HUES6 (cell line): ENCODE measurements around the gene ABCG1.
A peak's percentile ranks its signal among the peaks of the same experiment; 100 is the strongest.
"Not testable (repeated sequence)": the region's sequence is repeated elsewhere in the genome, so short reads cannot be mapped to it uniquely, and the experiment has no call there.

Source experiments
- H3K27ac ChIP-seq: 2 replicates; pipeline ENCODE4 v1.7.0; 2013; ENCODE audit warnings: low read depth, mild to moderate bottlenecking, low read length, inconsistent platforms
- H3K27me3 ChIP-seq: 2 replicates; pipeline ENCODE4 v1.6.1; 2013; ENCODE audit warnings: low read length; ENCODE audit not compliant: control insufficient read depth, insufficient read depth
- H3K36me3 ChIP-seq: 2 replicates; pipeline ENCODE4 v1.6.1; 2013; ENCODE audit warnings: low read length; ENCODE audit not compliant: control insufficient read depth, insufficient read depth
- H3K4me1 ChIP-seq: 2 replicates; pipeline ENCODE4 v1.6.1; 2013; ENCODE audit warnings: low read length; ENCODE audit not compliant: control insufficient read depth, insufficient read depth
- H3K4me3 ChIP-seq: 2 replicates; pipeline ENCODE4 v1.5.1; 2013; ENCODE audit warnings: low read depth, low read length
- H3K9ac ChIP-seq: one replicate; pipeline ENCODE4 v1.6.1; 2013; ENCODE audit warnings: mild to moderate bottlenecking, low read length
- H3K9me3 ChIP-seq: 2 replicates; pipeline ENCODE4 v1.6.1; 2013; ENCODE audit warnings: low read depth, low read length; ENCODE audit not compliant: control insufficient read depth, insufficient read depth

Gene ABCG1

GRCh38 chr21:42218836-42219605 lies at the start of gene ABCG1:
Gene ABCG1 (plus strand): TSS chr21:42219140. CDS start chr21:42219263, 123 bp downstream.
- H3K36me3 ChIP-seq: no peaks in the 10 kb centered on the region
- peak within 1 kb of the TSS; percentile 71 for H3K4me3 ChIP-seq
- H3K9ac ChIP-seq: no peak within 1 kb of the TSS
- H3K27ac ChIP-seq: no peak within 1 kb of the TSS
- peaks cover 2% of the 10 kb centered on the region; the same call in 1 of the 2 replicates for H3K4me1 ChIP-seq
- peaks cover 24% of the 10 kb centered on the region for H3K9me3 ChIP-seq
- H3K27me3 ChIP-seq: peaks cover 87% of the 10 kb centered on the region

DNA sequence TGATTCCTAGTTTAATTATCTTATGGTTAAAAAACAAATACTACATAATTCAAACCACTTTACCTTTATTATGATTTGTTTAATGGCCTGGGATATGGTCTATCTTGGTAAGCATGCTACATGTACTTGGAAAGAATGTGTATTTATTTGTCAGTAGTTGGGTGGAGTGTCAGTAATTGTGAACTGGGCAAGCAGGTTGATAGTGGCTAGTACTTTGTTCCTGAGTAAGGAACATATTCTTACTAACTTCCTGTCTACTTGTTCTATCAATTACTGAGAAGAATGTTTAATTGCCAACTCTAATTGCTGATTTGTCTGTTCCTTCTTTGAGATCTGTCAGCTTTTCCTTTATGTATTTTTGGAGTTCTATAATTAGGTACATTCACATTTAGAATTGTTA lies 49.2 kb upstream of the ABCG1 start:
- Histone ChIP-seq H3K9me3 (peaks cover 4% of the 10 kb centered on the region; the same call in 1 of the 2 replicates), H3K4me1 (no peaks in the 10 kb centered on the region), H3K36me3 (no peaks in the 10 kb centered on the region), H3K9ac (no peak overlapping the region), H3K27me3 (no peaks in the 10 kb centered on the region), H3K27ac (no peak overlapping the region), H3K4me3 (no peak overlapping the region)

DNA sequence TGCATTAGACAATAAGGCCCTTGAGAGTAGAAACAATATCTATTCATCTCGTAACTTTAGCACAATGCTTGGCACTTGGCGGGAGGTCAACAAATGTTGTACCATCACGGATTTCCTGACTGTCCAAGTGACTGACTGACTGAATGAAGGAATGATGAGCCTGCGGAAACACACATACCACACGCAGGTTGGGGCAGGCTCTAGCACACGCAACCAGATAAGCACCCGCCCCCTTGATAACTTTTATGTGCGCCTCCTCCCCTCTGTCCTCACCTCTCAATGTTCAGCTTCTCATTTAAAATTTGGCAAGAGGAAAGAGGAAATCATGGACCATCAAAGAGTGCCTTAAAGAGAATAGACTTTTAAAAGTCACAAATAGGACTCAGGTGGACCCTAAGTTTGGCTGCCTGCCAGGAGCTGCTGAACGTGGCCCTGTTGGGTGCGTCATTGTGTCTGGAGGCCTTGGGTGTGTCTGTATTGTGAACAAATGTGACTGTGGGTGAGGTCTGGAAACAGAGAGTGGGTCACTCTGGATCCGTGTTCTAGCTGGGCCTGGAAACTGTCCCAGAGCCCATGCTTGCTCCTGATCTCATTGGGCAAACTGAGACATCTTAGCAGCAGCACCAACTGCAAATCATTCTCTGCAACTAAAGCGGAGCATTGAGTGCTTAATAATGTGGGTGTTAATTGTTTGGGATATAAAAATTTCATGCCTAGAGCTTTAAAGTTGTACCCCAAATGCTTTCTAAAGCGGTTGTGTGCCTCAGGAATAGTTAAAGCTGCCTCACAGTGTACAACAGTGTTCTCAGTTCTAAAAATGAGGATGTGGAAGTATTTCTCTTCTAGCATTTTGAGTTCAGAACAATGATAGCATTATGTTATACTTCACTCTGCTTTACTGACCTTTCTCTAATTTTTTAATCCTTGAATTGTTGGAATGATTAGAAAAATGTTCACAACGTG lies 47.6 kb upstream of the ABCG1 start:
- no peaks in the 10 kb centered on the region for H3K36me3 ChIP-seq
- H3K9ac ChIP-seq: no peak overlapping the region
- no peak overlapping the region for H3K27ac ChIP-seq
- peaks cover 4% of the 10 kb centered on the region; the same call in 1 of the 2 replicates for H3K27me3 ChIP-seq
- peaks cover 4% of the 10 kb centered on the region; the same call in 1 of the 2 replicates for H3K9me3 ChIP-seq
- no peak overlapping the region for H3K4me3 ChIP-seq
- no peaks in the 10 kb centered on the region for H3K4me1 ChIP-seq

GRCh38 chr21:42172596-42173483 lies 46.1 kb upstream of the ABCG1 start:
- H3K4me3 ChIP-seq: no peak overlapping the region
- no peak overlapping the region for H3K9ac ChIP-seq
- peaks cover 4% of the 10 kb centered on the region; the same call in 1 of the 2 replicates for H3K9me3 ChIP-seq
- H3K4me1 ChIP-seq: no peaks in the 10 kb centered on the region
- H3K27ac ChIP-seq: no peak overlapping the region
- peaks cover 4% of the 10 kb centered on the region; the same call in 1 of the 2 replicates for H3K27me3 ChIP-seq
- no peaks in the 10 kb centered on the region for H3K36me3 ChIP-seq

DNA sequence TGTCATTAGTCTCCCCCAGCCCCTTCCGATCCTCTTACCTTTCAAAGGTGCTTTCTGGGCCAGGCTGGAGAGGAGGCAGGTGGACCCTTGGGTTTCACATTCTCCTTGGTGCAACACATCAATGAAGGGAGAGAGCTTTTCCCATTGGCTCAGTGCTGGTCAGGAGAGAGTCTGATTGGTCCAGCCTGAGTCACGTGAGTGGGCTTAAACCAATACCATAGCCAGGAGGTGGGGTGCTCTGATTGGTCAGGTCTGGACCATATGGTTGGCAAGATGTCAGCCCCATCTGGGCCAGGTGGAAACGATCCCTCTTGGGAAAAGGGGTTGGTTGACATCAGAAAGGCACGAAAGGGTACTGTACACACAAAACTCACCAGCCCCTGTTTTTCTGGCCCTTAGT lies 44.8 kb upstream of the ABCG1 start:
- no peaks in the 10 kb centered on the region for H3K36me3 ChIP-seq
- H3K27me3 ChIP-seq: peaks cover 4% of the 10 kb centered on the region; the same call in 1 of the 2 replicates
- no peak overlapping the region for H3K9ac ChIP-seq
- H3K4me1 ChIP-seq: no peaks in the 10 kb centered on the region
- peaks cover 4% of the 10 kb centered on the region; the same call in 1 of the 2 replicates for H3K9me3 ChIP-seq
- no peak overlapping the region for H3K27ac ChIP-seq
- H3K4me3 ChIP-seq: no peak overlapping the region

GRCh38 chr21:42175110-42175710 lies 43.7 kb upstream of the ABCG1 start:
- peaks cover 4% of the 10 kb centered on the region; the same call in 1 of the 2 replicates for H3K27me3 ChIP-seq
- H3K9ac ChIP-seq: no peak overlapping the region
- H3K4me3 ChIP-seq: no peak overlapping the region
- H3K27ac ChIP-seq: no peak overlapping the region
- no peaks in the 10 kb centered on the region for H3K4me1 ChIP-seq
- peaks cover 4% of the 10 kb centered on the region; the same call in 1 of the 2 replicates for H3K9me3 ChIP-seq
- H3K36me3 ChIP-seq: no peaks in the 10 kb centered on the region

DNA sequence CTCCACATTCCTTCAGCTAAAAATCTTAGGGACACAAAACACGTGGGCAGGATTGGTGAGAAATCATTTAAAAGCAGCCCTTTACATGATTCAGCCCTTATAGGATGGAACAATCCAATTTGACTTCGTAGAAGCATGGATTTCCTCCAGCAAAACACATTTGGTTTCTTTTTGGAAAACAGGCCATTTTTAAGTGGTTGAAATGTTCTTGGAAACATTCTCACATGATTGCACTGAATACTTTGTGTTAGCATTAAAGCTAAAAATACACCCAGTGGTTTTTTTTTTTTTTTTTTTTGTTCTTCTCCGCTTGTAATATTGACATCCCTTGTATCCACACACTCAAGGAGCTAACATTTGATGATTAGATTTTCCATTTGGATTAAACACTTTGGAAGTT lies 42.1 kb upstream of the ABCG1 start:
- Histone ChIP-seq H3K4me1 (no peaks in the 10 kb centered on the region), H3K9ac (no peak overlapping the region), H3K27ac (no peak overlapping the region), H3K27me3 (peaks cover 4% of the 10 kb centered on the region; the same call in 1 of the 2 replicates), H3K9me3 (peaks cover 4% of the 10 kb centered on the region; the same call in 1 of the 2 replicates), H3K4me3 (no peak overlapping the region), H3K36me3 (no peaks in the 10 kb centered on the region)

- no peak overlapping the region for H3K9ac ChIP-seq
- H3K9me3 ChIP-seq: peaks cover 11% of the 10 kb centered on the region
- H3K27ac ChIP-seq: no peak overlapping the region
- no peaks in the 10 kb centered on the region for H3K4me1 ChIP-seq
- peaks cover 4% of the 10 kb centered on the region; the same call in 1 of the 2 replicates for H3K27me3 ChIP-seq
- H3K36me3 ChIP-seq: no peaks in the 10 kb centered on the region
- no peak overlapping the region for H3K4me3 ChIP-seq
Measured at GRCh38 chr21:42179316-42179715, 39.6 kb upstream of the ABCG1 start.

- H3K27me3 ChIP-seq, H3K36me3 ChIP-seq, H3K4me3 ChIP-seq, H3K27ac ChIP-seq, H3K9me3 ChIP-seq, H3K9ac ChIP-seq, H3K4me1 ChIP-seq: not testable (repeated sequence)
Measured at GRCh38 chr21:42180001-42180400, 38.9 kb upstream of the ABCG1 start.
